ENCODE measurements around the gene HOGA1. TPM values are rescaled to one million over a fixed set of nuclear protein-coding genes. Genes with fewer than 3 reads are reported as not detected.
A peak's percentile ranks its signal among the peaks of the same experiment; 100 is the strongest.

The HOGA1 gene
- total and polyA plus RNA-seq, 2 of the 13 experiments (the other 11 are each of a cell fraction or from before 2014, with no cell fraction given) = 7.6 to 19.5 TPM

DNA sequence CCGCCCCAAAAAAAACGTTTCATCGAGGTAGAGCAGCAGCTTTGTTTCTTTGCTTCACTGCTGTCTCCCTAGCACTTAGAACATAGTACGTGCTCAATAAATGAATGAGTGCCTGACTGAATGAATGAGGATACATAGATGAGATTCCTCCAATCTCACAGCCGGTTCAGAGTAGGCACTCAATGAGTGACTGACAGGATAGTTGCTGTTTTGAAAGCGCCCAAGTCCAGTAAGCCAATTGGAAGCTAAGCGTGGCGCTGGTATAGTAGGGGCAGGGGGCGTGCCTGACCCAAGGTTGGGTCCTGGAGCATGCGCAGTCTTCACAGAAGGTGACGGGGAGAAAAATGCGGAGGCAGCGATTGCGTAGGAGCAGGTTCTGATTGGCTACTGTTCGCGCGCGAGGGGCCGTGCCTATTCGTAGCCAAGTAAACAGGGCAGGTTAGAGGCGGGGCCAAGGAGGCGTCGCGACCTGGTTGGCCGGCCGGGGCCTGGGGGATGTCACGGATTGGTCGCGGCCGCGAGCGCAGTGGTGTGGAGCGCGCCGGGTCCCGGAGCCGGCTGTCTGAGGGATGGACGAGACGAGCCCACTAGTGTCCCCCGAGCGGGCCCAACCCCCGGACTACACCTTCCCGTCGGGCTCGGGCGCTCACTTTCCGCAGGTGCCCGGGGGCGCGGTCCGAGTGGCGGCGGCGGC is 56.1 kb downstream of the HOGA1 start, which contains the start of gene PI4K2A (continued):
- TF ChIP-seq, protein P1, sequence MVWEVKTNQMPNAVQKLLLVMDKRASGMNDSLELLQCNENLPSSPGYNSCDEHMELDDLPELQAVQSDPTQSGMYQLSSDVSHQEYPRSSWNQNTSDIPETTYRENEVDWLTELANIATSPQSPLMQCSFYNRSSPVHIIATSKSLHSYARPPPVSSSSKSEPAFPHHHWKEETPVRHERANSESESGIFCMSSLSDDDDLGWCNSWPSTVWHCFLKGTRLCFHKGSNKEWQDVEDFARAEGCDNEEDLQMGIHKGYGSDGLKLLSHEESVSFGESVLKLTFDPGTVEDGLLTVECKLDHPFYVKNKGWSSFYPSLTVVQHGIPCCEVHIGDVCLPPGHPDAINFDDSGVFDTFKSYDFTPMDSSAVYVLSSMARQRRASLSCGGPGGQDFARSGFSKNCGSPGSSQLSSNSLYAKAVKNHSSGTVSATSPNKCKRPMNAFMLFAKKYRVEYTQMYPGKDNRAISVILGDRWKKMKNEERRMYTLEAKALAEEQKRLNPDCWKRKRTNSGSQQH (CRISPR knock-in tag; IDR thresholded peaks at IDR 0.05; ENCODE audit: low read depth) = peak; percentile 50
- TF ChIP-seq ZMYM2 (CRISPR knock-in tag; IDR thresholded peaks at IDR 0.05) (no peak), MLLT10 (CRISPR knock-in tag; IDR thresholded peaks at IDR 0.05) (no peak), ZNF749 (CRISPR knock-in tag; IDR thresholded peaks at IDR 0.05; ENCODE audit: borderline replicate concordance) (no peak), NFYB (CRISPR knock-in tag; IDR thresholded peaks at IDR 0.05) (peak; percentile 93), MXD4 (CRISPR knock-in tag; IDR thresholded peaks at IDR 0.05) (no peak), POGZ (CRISPR knock-in tag; IDR thresholded peaks at IDR 0.05) (peak; percentile 75), HMG20B (CRISPR knock-in tag; conservative IDR thresholded peaks at IDR 0.05) (no peak), TBL1XR1 (IDR thresholded peaks at IDR 0.05; ENCODE audit: borderline replicate concordance, low read length, partially characterized antibody) (no peak), SRSF9 (IDR thresholded peaks at IDR 0.05; ENCODE audit: borderline replicate concordance, insufficient read depth, low read depth, low read length, poor library complexity, severe bottlenecking) (no peak), LCORL (IDR thresholded peaks at IDR 0.05) (no peak), LCORL (CRISPR knock-in tag; IDR thresholded peaks at IDR 0.05) (0 out of 2 replicates have a peak, but pooled peaks have one; percentile 20), ZSCAN20 (CRISPR knock-in tag; IDR thresholded peaks at IDR 0.05; ENCODE audit: borderline replicate concordance) (no peak)
- TF ChIP-seq, protein P2, sequence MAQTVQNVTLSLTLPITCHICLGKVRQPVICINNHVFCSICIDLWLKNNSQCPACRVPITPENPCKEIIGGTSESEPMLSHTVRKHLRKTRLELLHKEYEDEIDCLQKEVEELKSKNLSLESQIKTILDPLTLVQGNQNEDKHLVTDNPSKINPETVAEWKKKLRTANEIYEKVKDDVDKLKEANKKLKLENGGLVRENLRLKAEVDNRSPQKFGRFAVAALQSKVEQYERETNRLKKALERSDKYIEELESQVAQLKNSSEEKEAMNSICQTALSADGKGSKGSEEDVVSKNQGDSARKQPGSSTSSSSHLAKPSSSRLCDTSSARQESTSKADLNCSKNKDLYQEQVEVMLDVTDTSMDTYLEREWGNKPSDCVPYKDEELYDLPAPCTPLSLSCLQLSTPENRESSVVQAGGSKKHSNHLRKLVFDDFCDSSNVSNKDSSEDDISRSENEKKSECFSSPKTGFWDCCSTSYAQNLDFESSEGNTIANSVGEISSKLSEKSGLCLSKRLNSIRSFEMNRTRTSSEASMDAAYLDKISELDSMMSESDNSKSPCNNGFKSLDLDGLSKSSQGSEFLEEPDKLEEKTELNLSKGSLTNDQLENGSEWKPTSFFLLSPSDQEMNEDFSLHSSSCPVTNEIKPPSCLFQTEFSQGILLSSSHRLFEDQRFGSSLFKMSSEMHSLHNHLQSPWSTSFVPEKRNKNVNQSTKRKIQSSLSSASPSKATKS (CRISPR knock-in tag; IDR thresholded peaks at IDR 0.05) = no peak
- TF ChIP-seq, protein P3, sequence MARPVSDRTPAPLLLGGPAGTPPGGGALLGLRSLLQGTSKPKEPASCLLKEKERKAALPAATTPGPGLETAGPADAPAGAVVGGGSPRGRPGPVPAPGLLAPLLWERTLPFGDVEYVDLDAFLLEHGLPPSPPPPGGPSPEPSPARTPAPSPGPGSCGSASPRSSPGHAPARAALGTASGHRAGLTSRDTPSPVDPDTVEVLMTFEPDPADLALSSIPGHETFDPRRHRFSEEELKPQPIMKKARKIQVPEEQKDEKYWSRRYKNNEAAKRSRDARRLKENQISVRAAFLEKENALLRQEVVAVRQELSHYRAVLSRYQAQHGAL (CRISPR knock-in tag; IDR thresholded peaks at IDR 0.05; ENCODE audit: not compliant biosample characterization) = no peak
- TF ChIP-seq, protein P4, sequence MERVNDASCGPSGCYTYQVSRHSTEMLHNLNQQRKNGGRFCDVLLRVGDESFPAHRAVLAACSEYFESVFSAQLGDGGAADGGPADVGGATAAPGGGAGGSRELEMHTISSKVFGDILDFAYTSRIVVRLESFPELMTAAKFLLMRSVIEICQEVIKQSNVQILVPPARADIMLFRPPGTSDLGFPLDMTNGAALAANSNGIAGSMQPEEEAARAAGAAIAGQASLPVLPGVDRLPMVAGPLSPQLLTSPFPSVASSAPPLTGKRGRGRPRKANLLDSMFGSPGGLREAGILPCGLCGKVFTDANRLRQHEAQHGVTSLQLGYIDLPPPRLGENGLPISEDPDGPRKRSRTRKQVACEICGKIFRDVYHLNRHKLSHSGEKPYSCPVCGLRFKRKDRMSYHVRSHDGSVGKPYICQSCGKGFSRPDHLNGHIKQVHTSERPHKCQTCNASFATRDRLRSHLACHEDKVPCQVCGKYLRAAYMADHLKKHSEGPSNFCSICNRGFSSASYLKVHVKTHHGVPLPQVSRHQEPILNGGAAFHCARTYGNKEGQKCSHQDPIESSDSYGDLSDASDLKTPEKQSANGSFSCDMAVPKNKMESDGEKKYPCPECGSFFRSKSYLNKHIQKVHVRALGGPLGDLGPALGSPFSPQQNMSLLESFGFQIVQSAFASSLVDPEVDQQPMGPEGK (CRISPR knock-in tag; IDR thresholded peaks at IDR 0.05) = 0 out of 2 replicates have a peak, but pooled peaks have one; percentile 20
- TF ChIP-seq, protein P5, sequence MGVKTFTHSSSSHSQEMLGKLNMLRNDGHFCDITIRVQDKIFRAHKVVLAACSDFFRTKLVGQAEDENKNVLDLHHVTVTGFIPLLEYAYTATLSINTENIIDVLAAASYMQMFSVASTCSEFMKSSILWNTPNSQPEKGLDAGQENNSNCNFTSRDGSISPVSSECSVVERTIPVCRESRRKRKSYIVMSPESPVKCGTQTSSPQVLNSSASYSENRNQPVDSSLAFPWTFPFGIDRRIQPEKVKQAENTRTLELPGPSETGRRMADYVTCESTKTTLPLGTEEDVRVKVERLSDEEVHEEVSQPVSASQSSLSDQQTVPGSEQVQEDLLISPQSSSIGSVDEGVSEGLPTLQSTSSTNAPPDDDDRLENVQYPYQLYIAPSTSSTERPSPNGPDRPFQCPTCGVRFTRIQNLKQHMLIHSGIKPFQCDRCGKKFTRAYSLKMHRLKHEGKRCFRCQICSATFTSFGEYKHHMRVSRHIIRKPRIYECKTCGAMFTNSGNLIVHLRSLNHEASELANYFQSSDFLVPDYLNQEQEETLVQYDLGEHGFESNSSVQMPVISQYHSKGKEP (CRISPR knock-in tag; IDR thresholded peaks at IDR 0.05) = no peak
- TF ChIP-seq, protein P6, sequence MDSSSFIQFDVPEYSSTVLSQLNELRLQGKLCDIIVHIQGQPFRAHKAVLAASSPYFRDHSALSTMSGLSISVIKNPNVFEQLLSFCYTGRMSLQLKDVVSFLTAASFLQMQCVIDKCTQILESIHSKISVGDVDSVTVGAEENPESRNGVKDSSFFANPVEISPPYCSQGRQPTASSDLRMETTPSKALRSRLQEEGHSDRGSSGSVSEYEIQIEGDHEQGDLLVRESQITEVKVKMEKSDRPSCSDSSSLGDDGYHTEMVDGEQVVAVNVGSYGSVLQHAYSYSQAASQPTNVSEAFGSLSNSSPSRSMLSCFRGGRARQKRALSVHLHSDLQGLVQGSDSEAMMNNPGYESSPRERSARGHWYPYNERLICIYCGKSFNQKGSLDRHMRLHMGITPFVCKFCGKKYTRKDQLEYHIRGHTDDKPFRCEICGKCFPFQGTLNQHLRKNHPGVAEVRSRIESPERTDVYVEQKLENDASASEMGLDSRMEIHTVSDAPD (CRISPR knock-in tag; IDR thresholded peaks at IDR 0.05) = no peak

Measured in HepG2 (cell line).